GM12878 (cell line): ENCODE data around the gene ZNF181.

Source experiments
- ATF3 ChIP-seq: IDR thresholded peaks from 2 replicates; pipeline ENCODE4 v1.6.1; 2011; ENCODE audit warnings: low read depth, mild to moderate bottlenecking, low read length, moderate library complexity, borderline replicate concordance; ENCODE audit errors: extremely low read depth
- BRCA1 ChIP-seq: IDR thresholded peaks from 2 replicates; pipeline ENCODE4 v1.6.1; 2011; ENCODE audit warnings: low read depth, low read length, improper control_type of control experiment
- CBX5 ChIP-seq: sonication (generic); IDR thresholded peaks from 2 replicates; pipeline ENCODE4 v1.6.1; 2016; ENCODE audit warnings: low read depth, moderate library complexity, mild to moderate bottlenecking, inconsistent platforms
- CHD4 ChIP-seq: fragments of 200-600 bp; sonication (generic); IDR thresholded peaks from 2 replicates; pipeline ENCODE4 v1.6.1; 2016; ENCODE audit warnings: mild to moderate bottlenecking
- CTCF ChIP-seq, 3 experiments: IDR thresholded peaks in 2 of 3; conservative IDR thresholded peaks in 1 of 3; 2 replicates each; pipeline ENCODE4 v1.5.1; 2011; ENCODE audit warnings: low read depth in 3 of 3, low read length in 3 of 3, mild to moderate bottlenecking in 3 of 3, control low read depth in 2 of 3, moderate library complexity in 2 of 3, inconsistent platforms in 1 of 3, mixed read lengths in 1 of 3; ENCODE audit not compliant: control insufficient read depth in 2 of 3, insufficient read depth in 1 of 3; ENCODE audit errors: extremely low read depth in 1 of 3
- EED ChIP-seq: sonication (generic); IDR thresholded peaks from 2 replicates; pipeline ENCODE4 v1.6.1; 2016; ENCODE audit warnings: antibody characterized with exemption, low read depth
- EZH2 ChIP-seq: IDR thresholded peaks from 2 replicates; pipeline ENCODE4 v1.6.1; 2012; ENCODE audit warnings: low read depth, mild to moderate bottlenecking, control low read depth, inconsistent platforms, low read length, borderline replicate concordance; ENCODE audit not compliant: control insufficient read depth
- GABPA ChIP-seq: IDR thresholded peaks from 2 replicates; pipeline ENCODE4 v1.6.1; 2014; ENCODE audit warnings: antibody characterized with exemption, low read depth, mild to moderate bottlenecking, inconsistent platforms
- NFYA ChIP-seq: IDR thresholded peaks from 2 replicates; pipeline ENCODE4 v1.6.1; 2011; ENCODE audit warnings: low read depth, mild to moderate bottlenecking, low read length, improper control_type of control experiment, borderline replicate concordance
- RFX5 ChIP-seq: IDR thresholded peaks from 2 replicates; pipeline ENCODE4 v1.6.1; 2011; ENCODE audit warnings: low read depth, low read length, improper control_type of control experiment
- SRF ChIP-seq, 2 experiments: IDR thresholded peaks; 2 replicates each; pipeline ENCODE4 v1.6.1; 2011; ENCODE audit warnings: low read depth in 2 of 2, low read length in 2 of 2, mild to moderate bottlenecking in 1 of 2, moderate library complexity in 1 of 2
- TCF12 ChIP-seq: IDR thresholded peaks from 2 replicates; pipeline ENCODE4 v1.6.1; 2011; ENCODE audit warnings: low read depth, mild to moderate bottlenecking, low read length
- ZZZ3 ChIP-seq: IDR thresholded peaks from 2 replicates; pipeline ENCODE4 v1.6.1; 2011; ENCODE audit warnings: low read depth; ENCODE audit not compliant: control insufficient read depth, insufficient read length

DNA sequence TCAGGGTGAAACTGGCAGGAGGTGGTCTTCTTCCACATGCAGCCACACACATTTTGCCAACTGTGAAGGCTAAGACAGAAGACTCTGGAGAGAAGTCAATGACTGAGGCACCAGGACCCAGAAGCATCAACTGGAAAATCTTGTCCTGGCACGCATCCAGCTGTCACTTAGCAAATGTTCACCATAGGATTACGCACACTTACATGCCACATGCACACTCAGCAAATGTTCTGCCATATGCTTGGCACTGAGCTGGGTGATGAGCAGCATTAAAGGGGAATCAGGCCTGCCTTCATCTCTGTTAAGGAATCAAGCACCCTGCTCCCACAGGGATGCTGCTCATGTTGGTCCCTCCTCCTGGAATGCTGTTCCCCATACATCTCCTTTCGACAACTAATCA lies 33.9 kb downstream of the ZNF181 start:
- TF ChIP-seq SRF (IDR thresholded peaks at IDR 0.05; ENCODE audit: low read depth in 2 of 2, low read length in 2 of 2) (no peak), ATF3 (no peak), CTCF (IDR thresholded peaks at IDR 0.05 in 2 of 3, conservative IDR thresholded peaks at IDR 0.05 in 1 of 3; ENCODE audit: control insufficient read depth in 2 of 3, extremely low read depth in 1 of 3, insufficient read depth in 1 of 3, low read depth in 3 of 3, low read length in 3 of 3) (no peak), CBX5 (no peak), BRCA1 (no peak), NFYA (no peak), GABPA (no peak), EED (no peak), CHD4 (no peak), EZH2 (no peak), ZZZ3 (no peak), TCF12 (no peak), RFX5 (no peak)
